ENCODE measurements around the gene PAEP. TPM values are rescaled to one million over a fixed set of nuclear protein-coding genes. Genes with fewer than 3 reads are reported as not detected.

The PAEP gene
- total RNA-seq, 6 experiments from 2014 or later: not detected

- Histone ChIP-seq H3K27ac (no peak overlapping the region), H3K27me3 (no peaks in the 10 kb centered on the region), H3K4me1 (no peaks in the 10 kb centered on the region), H3K36me3 (no peaks in the 10 kb centered on the region), H3K4me3 (no peak overlapping the region), H3K9me3 (no peaks in the 10 kb centered on the region)
- no peak for TF ChIP-seq CTCF (IDR thresholded peaks at IDR 0.05)
- TF ChIP-seq POLR2A (IDR thresholded peaks at IDR 0.05): no peak
- ATAC-seq (no peak), DNase-seq (no peak)
- intact Hi-C loops (cut with DNase I): no loop called here
- 36% methylated on average over 5 of the region's 5 CpGs for WGBS (ENCODE audit: insufficient coverage, low coverage, low lambda C conversion rate, missing lambda C conversion rate)
Measured at GRCh38 chr9:135600296-135600817, 38.8 kb downstream of the PAEP start.

DNA sequence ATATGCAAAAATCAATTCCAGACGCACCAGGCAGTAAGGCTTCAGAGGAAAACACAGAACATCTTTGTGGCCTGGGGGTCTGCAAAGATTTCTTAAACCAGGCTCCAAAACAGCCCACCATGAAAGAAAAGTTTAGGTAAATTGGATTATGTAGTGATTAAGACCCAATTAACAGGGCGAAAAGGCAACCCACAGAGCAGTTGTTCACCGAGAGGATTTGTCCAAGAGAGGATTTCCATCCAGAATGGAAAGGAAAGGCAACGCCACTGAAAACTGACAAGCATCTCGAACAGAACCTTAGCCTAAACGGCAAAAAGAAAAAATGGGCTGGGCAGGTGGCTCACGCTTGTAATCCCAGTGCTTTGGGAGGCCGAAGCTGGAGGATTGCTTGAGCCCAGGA is 40.4 kb downstream of the PAEP start:
- 64% methylated on average over 8 of the region's 8 CpGs for WGBS (ENCODE audit: insufficient coverage, low coverage, low lambda C conversion rate, missing lambda C conversion rate)
- TF ChIP-seq POLR2A (IDR thresholded peaks at IDR 0.05): no peak
- TF ChIP-seq CTCF (IDR thresholded peaks at IDR 0.05): no peak
- Histone ChIP-seq H3K4me1 (no peaks in the 10 kb centered on the region), H3K27me3 (no peaks in the 10 kb centered on the region), H3K36me3 (no peaks in the 10 kb centered on the region), H3K4me3 (no peak overlapping the region), H3K9me3 (no peaks in the 10 kb centered on the region), H3K27ac (no peak overlapping the region)
- ATAC-seq (no peak), DNase-seq (no peak)
- intact Hi-C loops (cut with DNase I): no loop called here

DNA sequence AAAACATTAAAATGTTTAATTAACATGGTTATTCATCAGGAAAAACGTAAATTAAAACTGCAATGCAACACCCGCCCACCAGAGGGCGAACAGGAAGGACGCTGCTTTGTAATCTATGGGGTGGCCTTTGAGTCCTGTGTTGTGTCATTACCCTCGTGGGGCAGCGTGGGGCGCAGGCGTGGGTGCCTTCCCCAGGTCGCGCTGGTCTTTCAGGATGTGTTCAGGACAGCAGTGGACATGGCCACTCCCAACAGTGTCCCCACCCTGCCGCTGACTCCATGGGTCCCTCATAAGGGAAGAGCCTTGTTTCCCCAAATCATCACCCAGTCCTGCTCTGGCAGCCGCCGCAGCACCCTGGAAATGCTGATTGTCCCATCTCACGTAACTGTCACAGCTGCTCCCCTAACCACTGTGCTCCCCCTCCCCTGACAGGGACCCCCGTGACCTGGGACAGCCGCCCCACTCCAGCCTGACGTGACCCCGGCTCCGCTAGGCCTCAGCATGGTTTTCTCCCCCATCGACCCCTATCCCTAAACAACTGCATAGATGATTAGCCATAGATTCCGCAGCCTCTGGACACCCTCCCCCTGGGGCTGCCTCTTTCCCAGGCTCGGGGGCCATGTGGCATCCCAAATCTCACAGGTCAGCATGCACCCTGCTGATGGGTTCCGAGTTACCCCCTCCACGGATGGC is 41.4 kb downstream of the PAEP start:
- TF ChIP-seq CTCF (IDR thresholded peaks at IDR 0.05): peak; percentile 34 to 78 (median 74)
- TF ChIP-seq POLR2A (IDR thresholded peaks at IDR 0.05): no peak
- no peak overlapping the region for H3K4me3 ChIP-seq
- WGBS (ENCODE audit: insufficient coverage, low coverage, low lambda C conversion rate, missing lambda C conversion rate): 14% methylated on average over 9 of the region's 24 CpGs
- intact Hi-C loops (cut with DNase I): no loop called here
- H3K36me3 ChIP-seq: no peaks in the 10 kb centered on the region
- ATAC-seq (peak; percentile 46 to 65 (median 56)), DNase-seq (peak in 2 of 3 donors; percentile 44 to 45)
- H3K27ac ChIP-seq: no peak overlapping the region
- H3K27me3 ChIP-seq: no peaks in the 10 kb centered on the region
- H3K4me1 ChIP-seq: no peaks in the 10 kb centered on the region
- no peaks in the 10 kb centered on the region for H3K9me3 ChIP-seq

DNA sequence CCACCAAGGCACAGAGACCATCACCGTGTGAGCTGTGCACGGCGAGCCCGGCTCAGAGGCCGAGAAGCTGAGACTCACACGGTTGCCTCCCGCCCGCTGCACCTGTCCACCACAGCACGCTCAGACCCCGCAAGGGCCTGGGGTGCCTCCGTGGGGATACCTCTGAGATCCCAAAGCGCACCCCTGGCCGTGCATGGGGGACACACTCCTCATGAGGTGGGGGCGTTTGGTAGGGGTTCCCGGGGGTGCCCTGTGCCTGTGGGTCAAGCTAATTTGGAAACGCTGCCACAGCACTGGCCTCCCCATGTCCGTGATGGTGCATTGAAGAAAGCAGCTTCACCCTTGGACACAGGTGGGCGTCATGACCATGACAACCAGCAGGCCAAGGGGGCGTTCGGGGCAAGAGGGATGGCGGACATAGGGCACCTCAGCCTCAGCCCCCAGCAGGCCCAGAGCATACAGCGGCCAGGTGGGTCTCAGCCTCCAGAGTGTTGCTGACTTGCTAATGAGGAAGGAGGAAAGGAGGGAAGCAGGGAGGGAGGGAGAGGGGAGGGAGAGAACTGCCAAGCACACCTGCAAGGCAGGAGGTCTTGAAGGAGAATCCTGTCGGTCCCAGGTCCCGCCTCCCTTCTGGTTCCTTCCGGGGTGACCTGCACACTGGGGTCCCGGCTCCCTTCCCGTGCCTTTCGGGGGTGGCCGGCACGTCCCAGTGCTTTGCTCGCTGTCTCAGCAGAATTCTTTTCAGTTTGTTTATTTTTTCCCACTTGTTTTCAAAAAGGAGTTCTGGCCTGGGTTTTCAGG is 43.1 kb downstream of the PAEP start:
- ATAC-seq: no peak
- intact Hi-C loops (cut with DNase I): no loop called here
- no peak for TF ChIP-seq CTCF (IDR thresholded peaks at IDR 0.05)
- TF ChIP-seq POLR2A (IDR thresholded peaks at IDR 0.05): no peak
- H3K4me3 ChIP-seq: no peak overlapping the region
- H3K27me3 ChIP-seq: no peaks in the 10 kb centered on the region
- no peaks in the 10 kb centered on the region for H3K36me3 ChIP-seq
- DNase-seq: peak in 2 of 3 donors; percentile 41 to 52
- H3K27ac ChIP-seq: no peak overlapping the region
- no peaks in the 10 kb centered on the region for H3K9me3 ChIP-seq
- no peaks in the 10 kb centered on the region for H3K4me1 ChIP-seq
- 50% methylated on average over 16 of the region's 31 CpGs for WGBS (ENCODE audit: insufficient coverage, low coverage, low lambda C conversion rate, missing lambda C conversion rate)

Measured in right lobe of liver (tissue), 6 donors.